Endodermal cell (in vitro differentiated cells): Measurements from ENCODE around the gene CCSER1. TPM values are rescaled to one million over a fixed set of nuclear protein-coding genes. Genes with fewer than 3 reads are reported as not detected.
A peak's percentile ranks its signal among the peaks of the same experiment; 100 is the strongest.

Source experiments
- DNase-seq: peaks from one replicate; pipeline ENCODE4 v3.0.0-alpha.2; 2017
- H3K27ac ChIP-seq: 2 replicates; pipeline ENCODE4 v1.5.1; 2013; ENCODE audit warnings: mild to moderate bottlenecking, low read depth, low read length, moderate library complexity
- H3K27me3 ChIP-seq: 2 replicates; pipeline ENCODE4 v1.6.1; 2013; ENCODE audit warnings: mild to moderate bottlenecking, low read length, moderate library complexity; ENCODE audit not compliant: insufficient read depth, control insufficient read depth, poor library complexity, severe bottlenecking
- H3K36me3 ChIP-seq: 2 replicates; pipeline ENCODE4 v1.7.0; 2013; ENCODE audit warnings: mild to moderate bottlenecking, low read length, moderate library complexity; ENCODE audit not compliant: control insufficient read depth, insufficient read depth
- H3K4me1 ChIP-seq: one replicate; pipeline ENCODE4 v1.7.0; 2013; ENCODE audit warnings: low read length; ENCODE audit not compliant: control insufficient read depth, insufficient read depth
- H3K4me3 ChIP-seq: 2 replicates; pipeline ENCODE4 v1.5.1; 2013; ENCODE audit warnings: mild to moderate bottlenecking, low read length, moderate library complexity
- H3K9ac ChIP-seq: 2 replicates; pipeline ENCODE4 v1.6.1; 2013; ENCODE audit warnings: mild to moderate bottlenecking, low read length, moderate library complexity; ENCODE audit not compliant: poor library complexity, severe bottlenecking; ENCODE audit errors: extremely low read depth
- H3K9me3 ChIP-seq: 2 replicates; pipeline ENCODE4 v1.6.1; 2013; ENCODE audit warnings: mild to moderate bottlenecking, low read length, moderate library complexity; ENCODE audit not compliant: control insufficient read depth
- H3K27ac Mint-ChIP-seq: 2 replicates; pipeline ENCODE4 v1.8.0; 2020; ENCODE audit warnings: mixed read lengths
- H3K27me3 Mint-ChIP-seq: 2 replicates; pipeline ENCODE4 v1.8.0; 2021; ENCODE audit warnings: mild to moderate bottlenecking, mixed read lengths; ENCODE audit not compliant: insufficient read depth
- H3K36me3 Mint-ChIP-seq: 2 replicates; pipeline ENCODE4 v1.8.0; 2020; ENCODE audit warnings: low read depth, mixed read lengths
- H3K4me1 Mint-ChIP-seq: 2 replicates; pipeline ENCODE4 v1.8.0; 2020; ENCODE audit warnings: mixed read lengths
- H3K4me3 Mint-ChIP-seq: 2 replicates; pipeline ENCODE4 v1.8.0; 2020; ENCODE audit warnings: mild to moderate bottlenecking, moderate library complexity, mixed read lengths
- H3K9me3 Mint-ChIP-seq: 2 replicates; pipeline ENCODE4 v1.8.0; 2020; ENCODE audit warnings: mild to moderate bottlenecking, mixed read lengths
- CTCF ChIP-seq: fragments of 200-600 bp; sonication (generic); conservative IDR thresholded peaks from 2 replicates; pipeline ENCODE4 v1.5.0; 2021; ENCODE audit warnings: antibody characterized with exemption, mild to moderate bottlenecking
- WGBS, 2 experiments: methylation state at CpG; one replicate each; pipeline versions ENCODE4 v1.1.5 to v1.1.7; 2013; ENCODE audit warnings: missing lambda C conversion rate in 2 of 2, mixed read lengths in 1 of 2; ENCODE audit not compliant: insufficient coverage in 1 of 2, insufficient read length in 1 of 2; 5-methylcytosine and 5-hydroxymethylcytosine counted together
- total RNA-seq, 2 donors: library from RNA; stranded (reverse); fragmentation: NEBNext Ultra II Directional in 1 of 2; extraction: Animal tissue kit (Norgen Biotek cat#: 25700) in 1 of 2; gene quantifications; 2 replicates in 1 of 2; 3 replicates in 1 of 2; pipeline ENCODE4 v1.2.1, GENCODE V29; 2021

CCSER1 gene
- total RNA-seq, 2 donors from 2014 or later: 1.1 to 2.2 TPM

- Mint-ChIP-seq H3K27ac (no peak overlapping the region), H3K9me3 (peaks cover 24% of the 10 kb centered on the region), H3K4me1 (no peaks in the 10 kb centered on the region), H3K36me3 (no peaks in the 10 kb centered on the region), H3K4me3 (no peak overlapping the region), H3K27me3 (no peaks in the 10 kb centered on the region)
- whole genome bisulfite sequencing, 2 experiments: 94 to 97% methylated on average over 4 to 6 of the region's 6 CpGs
- H3K9ac ChIP-seq: no peak overlapping the region
- H3K9me3 ChIP-seq: no peaks in the 10 kb centered on the region
- no peak overlapping the region for H3K4me3 ChIP-seq
- no peaks in the 10 kb centered on the region for H3K27me3 ChIP-seq
- no peak for TF ChIP-seq CTCF
- no peak for DNase-seq
- no peaks in the 10 kb centered on the region for H3K4me1 ChIP-seq
- no peaks in the 10 kb centered on the region for H3K36me3 ChIP-seq
- no peak overlapping the region for H3K27ac ChIP-seq
Measured at GRCh38 chr4:91519155-91519554, 1392.0 kb downstream of the CCSER1 start.

GRCh38 chr4:91525621-91526020 lies 1398.4 kb downstream of the CCSER1 start:
- Mint-ChIP-seq H3K9me3 (peaks cover 17% of the 10 kb centered on the region), H3K4me3 (no peak overlapping the region), H3K27me3 (no peaks in the 10 kb centered on the region), H3K4me1 (peaks cover 11% of the 10 kb centered on the region), H3K36me3 (no peaks in the 10 kb centered on the region), H3K27ac (no peak overlapping the region)
- no peak for TF ChIP-seq CTCF
- WGBS, 2 experiments: 83% methylated on average over 1 of the region's 1 CpG; no CpG with 5 or more reads in 1 of the 2 experiments
- Histone ChIP-seq H3K9ac (no peak overlapping the region), H3K27ac (no peak overlapping the region), H3K4me3 (peak overlapping the region; percentile 48), H3K27me3 (no peaks in the 10 kb centered on the region), H3K36me3 (no peaks in the 10 kb centered on the region), H3K4me1 (no peaks in the 10 kb centered on the region), H3K9me3 (peaks cover 9% of the 10 kb centered on the region)
- no peak for DNase-seq

GRCh38 chr4:91527056-91527455 lies 1399.9 kb downstream of the CCSER1 start:
- TF ChIP-seq CTCF: no peak
- Mint-ChIP-seq H3K4me3 (no peak overlapping the region), H3K27me3 (no peaks in the 10 kb centered on the region), H3K36me3 (no peaks in the 10 kb centered on the region), H3K4me1 (peaks cover 11% of the 10 kb centered on the region), H3K9me3 (peaks cover 7% of the 10 kb centered on the region), H3K27ac (no peak overlapping the region)
- Histone ChIP-seq H3K9me3 (peaks cover 9% of the 10 kb centered on the region), H3K4me3 (no peak overlapping the region), H3K27ac (no peak overlapping the region), H3K27me3 (no peaks in the 10 kb centered on the region), H3K4me1 (no peaks in the 10 kb centered on the region), H3K9ac (no peak overlapping the region), H3K36me3 (no peaks in the 10 kb centered on the region)
- no peak for DNase-seq
